ENCODE results near the gene SULF2.
"Not testable (repeated sequence)": the region's sequence is repeated elsewhere in the genome, so short reads cannot be mapped to it uniquely, and the experiment has no call there.

SULF2 gene

DNA sequence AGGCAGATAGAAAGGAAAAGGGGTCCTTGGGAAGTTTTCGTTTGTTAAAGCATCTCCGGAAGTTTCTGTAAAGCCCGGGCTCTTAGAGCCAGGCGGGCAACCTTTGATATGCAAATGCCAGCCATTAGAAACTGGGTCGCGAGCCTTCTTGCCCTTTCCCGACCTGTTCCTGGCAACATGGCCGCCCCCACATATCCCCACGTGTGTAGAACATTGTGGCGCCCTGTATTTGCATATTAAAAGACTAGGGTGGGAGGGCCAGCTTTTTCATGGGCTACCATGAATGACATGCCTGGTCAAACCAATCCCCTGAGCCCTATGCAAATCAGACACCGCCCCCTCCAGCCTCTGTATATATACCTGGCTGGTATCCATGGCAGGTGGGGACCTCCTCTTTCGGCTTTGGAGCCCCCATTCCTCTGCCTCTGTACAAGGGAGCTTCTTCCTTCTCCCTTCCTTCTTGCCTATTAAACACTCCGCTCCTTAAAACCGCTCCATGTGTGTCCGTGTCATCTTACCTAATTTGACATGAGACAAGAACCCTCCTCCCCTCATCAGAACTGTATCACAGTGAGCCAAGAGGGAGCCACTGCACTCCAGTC, 19.0 kb upstream of the SULF2 start:
- DNase-seq, result not testable (repeated sequence)

DNA sequence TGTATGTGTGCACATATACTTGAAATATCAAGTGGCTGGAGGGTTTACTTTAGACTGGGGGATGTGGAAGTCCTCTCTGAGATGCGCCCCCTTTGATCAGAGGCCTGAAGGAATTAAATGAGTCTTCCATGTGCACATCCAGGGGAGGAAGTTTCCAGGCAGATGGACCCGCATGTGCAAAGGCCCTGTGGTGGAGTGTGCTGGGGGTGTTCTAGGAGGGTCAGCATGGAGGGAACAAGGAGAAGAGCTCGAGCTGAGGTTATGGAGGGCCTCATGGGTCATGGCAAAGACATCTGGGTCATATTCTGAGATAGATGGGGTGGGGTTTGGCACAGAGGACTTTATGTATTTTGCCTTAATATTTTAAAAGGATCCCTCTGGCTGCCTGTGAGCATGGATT, 17.7 kb upstream of the SULF2 start:
- DNase-seq, result no peak

DNA sequence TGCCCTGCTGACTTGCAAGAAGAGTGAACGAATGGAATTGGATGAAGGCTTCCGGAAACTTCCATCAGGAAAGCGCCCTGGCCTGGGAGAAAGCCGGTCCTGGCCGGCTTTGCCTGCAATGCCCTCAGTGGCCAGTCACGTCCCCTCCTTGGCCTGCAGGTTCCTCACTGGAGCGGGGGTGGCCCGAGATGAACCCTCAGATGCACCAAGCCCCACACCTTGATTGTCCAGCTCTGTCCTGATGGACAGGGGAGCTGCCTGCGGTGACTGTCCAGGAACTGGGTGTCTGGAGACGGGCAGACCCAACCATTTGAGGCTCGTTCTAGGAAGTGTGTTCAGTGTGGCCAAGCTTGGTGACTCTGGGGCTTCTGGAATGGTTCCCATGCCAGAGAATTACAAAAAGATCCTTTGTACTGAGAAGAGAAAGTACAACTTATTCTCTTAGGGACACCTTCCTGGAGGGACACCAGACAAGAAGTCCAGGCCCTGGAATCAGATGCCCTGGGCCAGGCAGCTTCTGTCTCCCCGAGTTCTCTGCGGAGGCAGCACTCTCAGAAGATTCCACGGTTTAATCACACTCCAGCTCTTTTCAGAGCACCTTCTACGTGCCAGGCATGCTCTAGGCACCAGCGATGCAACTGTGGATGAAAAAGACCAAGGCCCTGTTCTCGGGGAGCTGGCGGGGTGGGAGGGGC, 17.1 kb upstream of the SULF2 start:
- DNase-seq, result no peak

DNA sequence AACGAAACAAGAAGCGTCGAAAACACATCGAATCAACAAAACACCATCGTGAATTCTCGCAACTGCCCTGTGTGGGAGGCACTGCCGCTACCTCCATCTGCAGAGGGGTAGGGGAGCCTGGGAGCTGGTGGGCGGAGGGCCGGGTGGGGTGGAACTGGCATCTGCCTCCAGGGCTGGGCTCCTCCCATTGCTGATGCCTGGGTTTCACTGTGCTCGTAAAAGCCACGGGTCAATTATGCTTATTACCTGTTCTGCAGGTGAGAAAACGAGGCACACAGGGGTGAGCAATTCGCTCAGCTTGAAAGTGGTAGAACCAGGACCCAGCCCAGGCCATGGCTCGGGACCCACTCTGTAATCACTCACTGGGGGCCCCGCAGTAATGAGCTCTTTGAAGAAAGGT, 16.5 kb upstream of the SULF2 start:
- DNase-seq, result no peak

DNA sequence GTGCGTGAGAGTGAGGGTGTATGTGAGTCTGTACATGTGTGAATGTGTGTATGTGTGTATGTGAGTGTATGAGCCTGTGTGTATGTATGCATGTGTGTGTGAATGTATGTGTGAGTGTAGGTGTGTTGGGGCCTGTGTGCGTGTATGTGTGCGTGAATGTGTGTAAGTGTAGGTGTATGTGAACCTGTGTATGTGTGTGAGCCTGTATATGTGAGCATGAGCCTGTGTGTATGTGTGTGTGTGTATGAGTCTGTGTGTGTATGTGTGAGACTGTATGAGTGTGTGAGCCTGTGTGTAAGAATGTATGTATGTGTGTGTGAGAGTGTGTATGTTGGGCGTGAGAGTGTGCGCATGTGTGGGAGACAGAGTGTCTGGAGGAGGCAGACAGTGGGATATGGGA, 15.8 kb upstream of the SULF2 start:
- no peak for DNase-seq

DNA sequence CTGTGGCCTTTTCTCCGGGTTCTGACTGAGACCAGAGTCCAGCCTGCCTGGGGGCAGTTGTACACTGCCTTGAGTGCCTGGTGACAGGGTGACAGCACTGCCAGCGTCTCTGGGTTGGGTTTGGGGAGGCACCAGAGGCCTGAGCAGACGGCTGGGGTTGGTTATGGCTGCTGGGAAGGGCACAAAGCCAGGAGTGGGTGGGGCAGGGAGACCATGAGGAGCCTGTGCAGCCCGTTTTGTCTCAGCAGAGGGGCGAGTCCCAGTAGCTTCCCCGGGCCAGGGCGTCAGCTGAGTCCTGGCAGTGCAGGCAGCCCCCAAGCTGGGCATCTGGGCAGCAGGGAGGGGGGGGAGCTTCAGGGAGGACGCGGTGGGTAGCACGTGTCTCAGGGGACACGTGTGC, 15.3 kb upstream of the SULF2 start:
- DNase-seq, result no peak

DNA sequence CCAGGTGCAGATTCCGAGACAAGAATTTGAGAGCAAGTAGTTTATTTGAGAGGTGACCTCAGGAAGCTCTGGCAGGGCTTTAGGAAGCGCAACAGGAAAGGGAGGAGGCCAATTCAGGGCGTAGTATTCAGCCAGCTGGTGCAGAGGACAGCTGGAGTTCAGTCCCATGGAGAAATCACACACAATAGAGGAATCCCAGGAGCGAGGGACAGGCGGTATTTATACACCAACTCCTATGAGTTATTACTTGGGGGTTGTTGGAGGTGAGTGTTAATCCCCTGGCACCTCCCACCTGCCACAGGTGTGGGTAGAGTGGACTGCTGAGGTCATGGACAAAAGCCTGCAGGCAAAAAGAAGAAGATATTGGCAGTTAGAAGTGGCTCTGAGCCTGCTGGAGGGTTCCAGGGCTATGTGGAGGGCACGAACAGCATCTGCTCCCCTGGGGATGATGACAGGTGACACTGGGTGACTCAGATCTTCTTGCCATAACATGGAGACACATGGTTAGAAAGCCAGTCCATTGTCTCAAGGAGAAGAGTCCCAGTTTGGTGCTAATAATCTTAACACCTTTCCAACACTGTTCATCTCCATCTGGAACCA, 13.9 kb upstream of the SULF2 start:
- no peak for DNase-seq

DNA sequence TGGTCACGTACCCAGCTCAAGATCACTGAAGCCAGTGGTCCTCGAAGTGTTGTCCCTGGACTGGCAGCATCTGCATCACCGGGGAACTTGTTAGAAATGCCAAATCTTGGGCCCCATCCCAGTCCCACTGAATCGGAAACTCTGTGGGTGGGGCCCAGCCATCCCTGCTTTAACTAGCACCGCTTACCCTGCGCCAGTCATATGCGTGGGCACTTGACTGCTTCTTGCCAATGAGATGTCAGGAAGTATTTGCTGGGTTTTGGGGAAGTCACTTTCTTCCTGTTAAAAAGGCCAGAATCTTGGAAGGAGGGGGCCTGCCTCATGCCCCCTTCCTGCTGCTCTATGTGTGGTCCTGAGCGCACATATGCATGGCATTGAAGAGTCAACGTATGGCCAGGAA, 11.7 kb upstream of the SULF2 start:
- no peak for DNase-seq

DNA sequence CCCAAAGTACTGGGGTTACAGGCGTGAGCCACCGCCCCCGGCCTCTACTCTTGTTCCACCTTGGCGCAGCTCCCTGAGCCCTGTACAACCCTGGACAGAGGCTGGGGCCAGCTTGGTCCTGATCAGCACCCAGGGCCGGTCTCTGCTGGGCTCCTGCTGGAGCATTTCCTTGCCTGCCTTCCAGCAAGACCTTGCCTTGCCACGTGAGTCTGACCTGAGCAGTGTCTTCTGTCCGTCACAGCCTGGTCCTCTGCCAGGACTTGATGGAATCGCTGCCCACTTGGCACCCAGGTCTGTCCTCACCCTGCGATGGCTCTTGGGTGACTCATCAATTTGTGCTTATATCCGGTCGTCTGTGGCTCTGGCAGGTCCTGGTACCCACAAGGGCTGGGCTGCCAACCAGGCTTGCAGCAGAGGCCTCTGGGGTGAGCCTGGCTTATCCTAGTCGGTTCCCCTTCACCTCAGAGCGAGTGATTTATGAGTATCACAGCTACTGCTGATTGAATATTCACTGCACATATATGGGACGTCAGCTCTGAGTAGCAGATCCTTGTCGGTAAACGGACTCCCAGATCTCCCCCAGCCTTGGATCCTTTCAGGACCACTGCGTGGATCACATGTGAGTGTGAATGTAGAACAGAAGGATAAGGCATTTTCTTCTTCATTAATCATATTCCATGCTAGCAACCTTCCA, 10.1 kb upstream of the SULF2 start:
- DNase-seq, result peak; percentile 5

DNA sequence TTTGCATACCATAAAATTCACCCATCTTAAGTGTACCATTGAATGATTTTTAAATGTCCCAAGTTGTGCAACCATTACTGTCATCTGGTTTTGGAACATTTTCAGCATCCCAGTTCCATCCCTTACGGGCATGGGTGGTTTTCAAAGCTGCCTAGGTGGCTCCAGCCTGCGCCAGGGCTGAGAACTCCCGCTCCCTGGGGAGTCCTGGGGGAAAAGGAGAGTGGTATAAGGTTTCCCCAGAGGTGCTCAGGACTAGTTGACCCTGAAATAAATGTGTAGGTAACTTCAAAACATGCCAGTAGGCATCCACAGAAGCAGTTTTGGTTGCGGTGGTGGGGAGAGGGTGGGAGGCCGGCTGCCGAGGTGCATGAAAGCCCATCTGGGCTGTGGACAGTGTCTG, 9.0 kb upstream of the SULF2 start:
- not testable (repeated sequence) for DNase-seq

DNA sequence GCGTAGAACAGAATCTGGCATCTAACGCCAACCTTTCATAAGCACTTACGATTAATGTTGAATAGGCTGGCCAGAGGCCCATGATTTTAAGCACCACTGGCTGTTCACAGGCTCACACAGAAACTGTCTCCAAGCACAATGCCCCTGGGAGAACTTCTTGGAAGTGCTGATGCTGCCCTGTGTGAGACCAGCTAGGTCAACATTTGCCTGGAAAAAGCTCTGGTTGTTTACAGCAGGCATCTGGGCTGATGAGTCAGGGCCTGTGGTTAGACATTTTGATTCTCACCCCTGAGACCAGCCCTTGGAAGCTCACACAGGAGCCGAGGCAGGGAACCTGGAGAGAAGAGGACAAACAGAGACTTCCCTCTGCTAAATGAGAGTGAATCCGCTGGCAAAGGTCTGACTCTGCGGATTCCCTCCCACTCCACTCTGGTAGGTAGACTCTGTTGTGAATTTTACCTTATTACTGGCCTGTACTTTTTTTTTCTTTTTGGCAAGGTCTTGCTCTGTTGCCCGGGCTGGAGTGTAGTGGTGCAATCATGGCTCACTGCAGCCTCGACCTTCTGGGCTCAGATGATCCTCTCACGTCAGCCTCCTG, 6.8 kb upstream of the SULF2 start:
- no peak for DNase-seq

DNA sequence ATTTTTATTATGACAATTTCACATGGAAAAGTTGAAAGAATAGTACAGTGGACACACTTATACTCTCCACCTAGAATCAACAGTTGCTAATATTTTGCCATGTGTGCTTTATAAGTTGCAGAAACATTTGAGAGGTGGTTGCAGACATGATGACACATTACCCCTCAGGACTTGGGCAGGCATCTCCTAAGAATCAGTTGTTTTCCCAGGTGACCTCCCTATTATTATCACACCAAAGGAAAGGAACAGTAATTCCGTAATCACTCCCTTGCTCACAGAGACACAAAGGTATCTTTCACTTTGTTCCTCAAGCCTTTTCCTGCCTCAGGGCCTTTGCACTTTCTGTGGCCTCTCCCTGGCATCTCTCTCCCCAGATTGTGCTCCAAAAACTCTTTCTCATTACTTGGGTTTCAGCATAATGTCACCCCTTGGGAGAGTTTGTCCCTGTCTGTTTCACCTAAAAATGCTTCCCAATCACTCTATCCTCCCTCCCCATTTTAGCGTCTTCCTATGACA, 5.9 kb upstream of the SULF2 start:
- DNase-seq, result no peak

DNA sequence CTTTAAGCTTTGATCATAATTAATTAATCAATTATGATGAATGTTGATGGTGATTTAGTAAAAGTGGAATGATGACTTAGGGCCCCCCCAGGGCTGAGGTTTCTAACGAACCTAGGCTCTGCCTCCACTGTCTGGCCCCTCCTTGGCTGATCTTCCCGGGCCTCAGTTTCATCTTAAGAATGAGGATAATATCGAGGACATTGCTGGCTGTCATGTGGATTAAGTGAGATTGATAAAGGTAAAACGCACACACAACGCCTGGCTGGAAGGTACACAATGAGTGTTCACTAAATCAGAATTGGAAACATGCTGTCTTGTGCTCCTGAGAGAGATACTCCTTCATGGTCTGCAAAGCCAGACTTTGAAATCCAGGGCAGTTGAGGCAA, 5.3 kb upstream of the SULF2 start:
- DNase-seq, result no peak

DNA sequence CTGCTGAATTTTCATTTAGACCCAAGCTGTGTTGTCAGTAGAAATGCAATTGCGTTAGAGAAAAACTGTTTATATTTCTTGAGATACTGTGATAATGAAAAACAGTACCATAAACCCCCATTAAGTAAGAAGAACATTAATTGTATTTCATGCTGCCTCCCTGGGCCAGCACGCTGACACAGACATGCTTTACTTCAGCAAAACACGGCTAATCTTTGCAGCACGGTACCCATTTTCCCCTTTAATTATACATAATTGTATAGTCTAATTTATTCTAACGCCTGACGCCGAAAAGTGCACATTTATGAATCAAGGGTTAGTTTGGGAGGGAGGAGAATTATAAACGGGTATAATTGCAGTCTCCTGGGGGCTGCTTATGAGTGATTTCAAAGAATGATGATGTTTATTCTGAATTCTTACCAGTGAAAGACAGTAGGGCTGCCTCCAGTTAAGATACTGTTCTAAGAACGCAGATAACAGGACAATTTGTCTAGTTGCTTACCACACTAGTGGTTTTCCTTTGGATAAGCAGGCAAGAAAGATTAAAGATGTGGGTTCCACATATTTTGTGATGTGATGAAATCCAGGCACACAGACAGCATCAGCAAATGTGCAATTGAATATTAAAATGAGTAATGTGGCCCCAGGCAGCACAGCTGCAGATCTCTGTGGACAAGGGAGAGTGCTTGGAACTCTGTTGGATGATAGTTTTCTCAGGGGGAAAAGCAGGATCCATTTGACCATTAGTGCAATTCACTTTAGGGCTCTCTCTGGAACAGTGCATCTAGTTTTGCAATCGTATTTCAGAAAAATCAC, 4.7 kb upstream of the SULF2 start:
- DNase-seq, result no peak

DNA sequence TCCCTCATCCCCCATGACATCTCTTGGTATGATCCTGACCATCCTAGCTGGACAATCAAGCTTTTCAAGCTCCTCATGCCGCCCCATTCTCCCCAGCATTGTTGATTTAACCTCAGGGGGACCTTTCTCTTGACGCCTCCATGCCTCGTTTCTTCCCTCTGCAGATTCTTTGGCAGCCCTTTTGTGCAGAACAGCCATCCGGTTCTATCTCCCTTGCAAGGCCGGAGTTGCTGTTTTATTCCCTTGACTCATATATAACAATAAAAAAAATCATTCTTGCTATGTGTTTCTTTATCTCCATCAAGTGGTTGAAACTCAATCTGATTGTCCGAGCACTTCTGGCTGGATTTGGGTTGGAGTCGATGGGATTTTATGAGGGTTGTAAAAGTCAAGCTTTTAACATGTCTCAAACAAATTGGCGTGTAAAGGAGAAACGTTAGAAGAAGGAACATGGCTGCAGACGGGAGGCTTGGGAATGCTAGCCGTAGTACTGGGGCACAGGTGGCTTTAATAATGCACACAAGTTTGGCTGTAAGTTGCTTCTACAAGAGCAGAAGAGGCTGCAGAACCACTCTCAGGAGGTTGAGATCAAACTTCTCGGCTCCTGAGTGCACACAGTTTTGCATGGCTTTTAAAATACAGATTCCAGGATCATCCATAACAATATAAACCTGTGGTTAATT, 3.9 kb upstream of the SULF2 start:
- no peak for DNase-seq

DNA sequence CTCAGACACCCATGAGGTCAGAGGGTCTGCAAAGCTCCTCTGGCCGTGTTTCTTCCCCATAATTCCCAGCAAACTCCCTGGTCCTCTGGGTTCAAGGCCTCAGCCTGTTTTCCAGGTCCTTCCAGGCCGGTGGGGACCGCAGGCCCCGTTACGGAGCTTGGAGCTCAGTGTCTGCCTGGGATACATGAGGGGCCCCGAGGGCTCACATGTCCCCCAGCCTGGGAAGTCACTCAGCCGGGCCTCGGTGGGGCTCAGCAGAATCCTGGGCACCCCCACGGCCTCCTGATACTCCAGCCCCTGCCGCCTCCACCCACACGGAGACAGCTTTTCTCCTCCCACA, 3.4 kb upstream of the SULF2 start:
- no peak for DNase-seq

DNA sequence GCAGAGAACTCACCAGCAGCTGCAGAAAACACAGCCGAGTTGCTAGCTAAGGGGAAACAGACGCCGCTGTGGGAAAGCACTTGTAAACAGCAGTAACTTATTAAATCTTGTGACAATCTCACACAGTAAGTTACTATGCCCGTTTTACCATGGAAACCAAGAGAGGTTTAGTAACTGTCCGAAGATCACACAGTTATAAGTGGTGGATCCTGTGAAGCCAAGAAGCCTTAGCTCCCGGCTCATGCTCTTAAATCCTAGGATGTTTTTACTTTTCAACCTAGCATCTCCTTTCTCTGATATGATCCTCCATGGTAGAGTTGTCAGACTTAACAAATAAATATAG, 1.5 kb upstream of the SULF2 start:
- no peak for DNase-seq

DNA sequence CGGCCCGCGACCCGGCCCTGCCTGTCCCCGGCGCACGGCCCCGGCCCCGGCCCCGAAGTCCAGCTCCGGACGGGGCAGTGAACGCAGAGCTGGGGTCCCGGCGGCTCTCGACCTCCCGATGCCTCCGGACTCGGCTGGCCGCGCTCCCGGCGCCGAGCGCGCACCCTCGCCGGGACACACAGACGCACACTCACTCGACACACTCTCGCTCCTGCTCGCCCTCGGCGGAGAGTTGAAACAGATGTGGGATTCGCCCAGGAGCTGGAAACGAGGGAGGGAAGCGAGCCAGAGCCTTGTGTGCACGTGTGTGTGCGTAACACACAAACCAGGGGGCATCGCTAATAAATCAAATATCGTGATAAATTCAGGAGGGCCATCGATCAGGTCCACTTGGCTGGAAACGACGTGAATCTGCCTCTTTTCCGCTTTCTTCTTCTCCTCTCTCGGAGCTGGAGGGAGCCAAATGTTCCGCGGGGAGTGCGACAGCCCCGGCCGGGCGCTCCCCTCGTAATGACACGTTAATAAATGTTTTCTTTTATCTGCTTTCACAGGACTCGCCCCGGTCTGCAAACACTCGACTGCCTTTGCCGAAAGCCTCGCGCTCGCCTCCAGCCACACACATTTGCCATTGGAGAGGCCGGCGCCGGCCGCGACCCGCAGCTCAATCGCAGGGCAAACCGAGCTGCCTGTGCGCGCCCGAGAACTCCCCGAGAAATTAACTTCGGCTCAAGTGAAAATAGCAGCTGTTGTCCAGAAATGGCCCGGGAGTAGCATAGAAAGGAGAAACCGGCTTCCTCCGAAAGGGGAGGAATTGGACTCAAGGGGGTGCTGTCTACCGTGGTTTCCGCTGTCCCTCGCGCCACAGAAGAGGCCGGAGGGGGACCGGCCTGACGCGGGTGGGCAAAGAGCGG, 828 bp upstream of the SULF2 start:
- DNase-seq, result peak; percentile 15

DNA sequence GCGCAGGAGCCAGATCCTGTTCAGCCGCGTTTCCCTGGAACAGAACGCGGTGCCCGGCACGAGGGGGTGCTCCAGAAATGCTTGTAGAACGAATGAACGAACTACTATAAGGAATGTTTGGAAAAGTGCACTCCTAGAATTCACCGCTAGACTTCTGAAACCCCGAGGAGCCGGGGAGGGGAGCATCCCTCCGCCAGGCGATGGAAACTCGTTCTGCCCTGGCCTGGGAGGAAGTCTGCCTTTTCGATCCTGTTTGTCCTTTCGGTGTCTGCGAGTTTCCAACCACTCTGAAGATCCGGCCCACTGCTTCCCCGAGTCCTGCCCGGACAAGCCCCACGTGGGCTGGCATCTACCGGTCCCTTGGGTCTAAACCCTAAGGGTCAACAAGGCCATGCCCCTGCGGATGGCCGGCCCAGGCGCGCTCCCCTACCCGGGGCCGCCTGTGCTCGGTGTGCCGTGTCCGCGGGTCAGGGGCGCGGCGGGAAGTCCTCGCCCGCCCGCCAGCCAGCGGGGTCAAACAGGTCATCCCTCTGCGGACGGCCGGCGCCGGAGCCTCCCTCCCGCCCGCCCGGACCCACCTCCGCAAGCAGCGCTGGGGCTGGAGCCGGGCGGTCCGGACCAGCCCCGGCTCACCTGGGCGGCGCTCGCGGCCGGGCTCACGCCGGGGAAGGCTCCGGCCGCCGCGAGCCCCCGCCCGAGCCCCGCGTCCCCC, 526 bp downstream of the SULF2 start:
- DNase-seq, result no peak

DNA sequence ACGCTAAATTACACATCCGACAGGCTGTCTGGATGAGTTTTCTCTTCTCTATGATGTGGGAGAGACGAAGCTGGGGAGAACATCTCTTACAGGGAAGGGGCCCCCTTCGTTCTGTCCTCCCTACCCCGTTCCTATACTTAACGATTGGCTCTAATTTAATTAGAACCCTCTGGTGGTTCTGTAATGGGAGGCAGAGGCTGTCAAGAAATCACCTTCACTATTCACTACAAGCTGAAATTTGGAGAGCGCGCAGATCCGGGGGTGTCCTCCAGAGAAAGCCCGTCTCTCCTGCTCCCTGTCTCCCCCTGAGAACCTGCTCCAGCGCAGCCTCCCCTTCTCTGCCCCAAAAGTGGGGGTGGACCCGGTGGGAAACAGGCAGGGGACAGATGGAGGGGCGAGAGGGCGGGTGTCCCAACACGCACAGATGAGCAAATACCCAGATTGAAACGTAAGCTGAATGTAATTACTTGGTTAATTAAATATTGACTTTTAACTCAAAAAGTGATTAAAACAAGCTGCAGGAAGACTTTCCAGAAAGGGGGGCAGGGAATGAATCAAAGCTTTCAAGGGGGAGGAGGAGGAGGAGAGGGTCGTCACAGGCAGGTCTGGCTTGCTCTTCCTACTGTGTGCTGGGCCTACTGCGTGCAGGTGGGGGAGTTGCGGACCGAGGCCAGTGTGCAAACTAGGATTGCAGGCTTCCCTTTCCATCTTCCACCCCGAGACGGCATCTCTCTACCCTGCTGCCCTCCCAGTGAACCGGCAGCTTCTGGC, 1.3 kb downstream of the SULF2 start:
- DNase-seq, result no peak

Measured in hematopoietic multipotent progenitor cell treated with erythropoietin and hydrocortisone succinate and interleukin-3 and kit ligand, for 8 days (in vitro differentiated cells).